NCI-H1436 (cell line): ENCODE results near the gene BLOC1S5.
"Not testable (repeated sequence)": the region's sequence is repeated elsewhere in the genome, so short reads cannot be mapped to it uniquely, and the experiment has no call there.

Source experiments
- DNase-seq: peaks from one replicate; lab custom pipeline; 2025; lab: John Stamatoyannopoulos, UW

BLOC1S5 gene

DNA sequence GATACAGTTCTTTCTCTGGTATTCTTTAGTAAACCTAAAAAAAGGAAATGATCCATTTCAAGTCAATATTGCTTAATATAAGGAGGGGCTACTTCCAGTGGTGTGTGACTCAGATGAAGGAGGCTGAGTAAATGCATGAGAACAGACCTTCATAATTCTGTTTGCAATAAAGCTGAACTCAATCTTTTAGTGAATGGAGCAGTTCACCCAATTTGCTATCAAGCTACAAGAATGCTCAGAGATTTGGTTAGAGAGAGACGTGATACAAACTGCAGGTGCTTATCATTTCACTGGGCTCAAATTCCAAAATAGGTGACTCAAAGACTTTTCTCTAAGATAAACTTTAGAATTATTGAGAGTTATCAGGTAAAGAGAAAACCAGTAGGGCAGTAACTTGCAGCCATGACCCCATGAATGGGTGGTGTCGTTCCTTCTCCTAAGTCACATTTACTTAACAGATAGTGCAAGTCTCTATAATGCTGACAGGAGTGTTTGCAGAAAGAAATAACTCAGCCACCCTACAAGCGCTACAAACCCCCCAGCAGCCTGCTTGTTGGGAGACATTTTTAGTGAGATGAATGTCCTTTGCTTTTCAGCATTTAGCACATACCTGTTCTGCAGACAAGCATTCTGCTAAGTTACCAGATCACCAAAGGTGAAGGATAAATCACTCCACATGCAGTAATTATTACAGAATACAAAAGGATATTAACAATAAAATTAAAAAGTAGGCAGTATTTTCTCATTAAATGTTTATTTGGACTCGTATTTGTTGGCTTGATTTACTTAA is 16.4 kb upstream of the BLOC1S5 start:
- DNase-seq = no peak

DNA sequence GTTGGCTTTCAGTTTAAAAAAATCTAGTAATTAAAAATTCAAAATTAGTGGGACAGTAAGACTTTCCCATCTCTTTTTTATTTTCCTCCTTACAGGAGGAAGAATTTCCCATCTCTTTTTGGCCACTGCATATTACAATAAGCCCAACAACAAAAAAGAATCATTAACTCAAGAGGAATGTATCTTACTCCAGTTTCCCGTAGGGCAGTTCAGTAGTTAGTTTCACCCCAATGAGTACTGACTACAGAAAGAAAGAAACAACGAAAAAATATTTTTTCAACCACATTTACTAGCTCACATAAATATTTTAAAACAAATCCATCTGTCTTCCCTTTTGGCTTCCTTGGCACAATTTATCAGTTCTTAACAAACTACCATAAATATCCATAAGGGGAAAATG is 14.9 kb upstream of the BLOC1S5 start:
- no peak for DNase-seq

DNA sequence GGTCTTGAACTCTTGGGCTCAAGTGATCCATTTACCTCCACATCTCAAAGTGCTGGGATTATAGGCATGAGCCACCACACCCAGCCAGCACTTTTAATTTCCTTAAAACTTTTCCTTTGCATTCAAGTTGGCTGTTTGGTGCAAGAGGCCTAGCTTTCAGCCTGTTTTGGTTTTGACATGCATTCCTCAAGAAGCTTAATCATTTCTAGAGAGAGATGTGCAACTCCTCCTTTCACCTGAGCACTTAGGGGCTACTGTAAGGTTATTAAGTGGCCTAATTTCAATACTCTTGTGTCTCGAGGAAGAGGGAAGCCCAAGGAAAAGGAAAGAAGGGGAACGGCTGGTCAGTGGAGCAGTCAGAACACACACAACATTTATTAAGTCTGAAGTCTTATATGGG is 13.8 kb upstream of the BLOC1S5 start:
- no peak for DNase-seq

DNA sequence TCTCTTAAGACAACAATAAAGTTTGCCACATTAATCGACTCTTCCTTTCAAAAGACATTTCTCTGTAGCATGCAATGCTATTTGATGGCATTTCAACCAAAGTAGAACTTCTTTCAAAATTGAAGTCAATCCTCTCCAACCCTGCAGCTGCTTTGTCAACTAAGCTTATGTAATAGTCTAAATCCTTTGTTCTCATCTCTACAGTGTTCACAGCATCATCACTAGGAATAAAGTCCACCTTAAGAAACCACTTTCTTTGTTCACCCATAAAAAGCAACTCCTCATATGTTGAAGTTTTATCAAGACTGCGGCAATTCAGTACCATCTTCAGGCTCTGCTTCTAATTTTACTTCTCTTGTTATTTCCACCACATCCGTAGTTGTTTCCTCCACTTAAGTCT is 11.5 kb upstream of the BLOC1S5 start:
- no peak for DNase-seq

GRCh38 chr6:8075185-8075584 is 11.0 kb upstream of the BLOC1S5 start:
- no peak for DNase-seq

- DNase-seq = no peak
Measured at GRCh38 chr6:8074213-8074612, 10.0 kb upstream of the BLOC1S5 start.

- no peak for DNase-seq
Measured at GRCh38 chr6:8073758-8074157, 9.6 kb upstream of the BLOC1S5 start.

GRCh38 chr6:8070718-8071117 is 6.5 kb upstream of the BLOC1S5 start:
- DNase-seq = no peak

GRCh38 chr6:8069631-8070284 is 5.6 kb upstream of the BLOC1S5 start:
- no peak for DNase-seq

- no peak for DNase-seq
Measured at GRCh38 chr6:8069151-8069550, 5.0 kb upstream of the BLOC1S5 start.

GRCh38 chr6:8066108-8066507 is 1.9 kb upstream of the BLOC1S5 start:
- no peak for DNase-seq

DNA sequence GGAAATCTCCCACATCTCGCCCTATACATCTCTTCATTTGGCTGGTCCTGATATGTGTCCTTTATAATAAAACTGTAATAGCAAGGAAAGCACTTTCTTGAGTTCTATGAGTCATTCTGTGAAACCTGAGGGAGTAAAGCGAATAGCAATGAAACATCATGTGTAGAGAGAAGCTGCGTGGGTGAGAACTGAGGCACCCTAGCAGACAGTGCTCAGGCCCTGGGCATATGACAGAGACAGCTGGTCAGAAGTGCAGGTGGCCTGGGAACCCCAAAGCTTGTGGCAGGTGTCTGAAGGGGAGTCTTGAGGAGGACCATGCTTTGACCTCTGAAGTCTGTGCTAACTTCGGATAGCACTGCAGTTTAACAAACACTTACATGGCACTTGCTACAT is 1.3 kb upstream of the BLOC1S5 start:
- DNase-seq = no peak

GRCh38 chr6:8064638-8065518 is 689 bp upstream of the BLOC1S5 start:
- no peak for DNase-seq

GRCh38 chr6:8061736-8062135 is 2.5 kb downstream of the BLOC1S5 start:
- DNase-seq = no peak

- DNase-seq = no peak
Measured at GRCh38 chr6:8060346-8060745, 3.8 kb downstream of the BLOC1S5 start.

DNA sequence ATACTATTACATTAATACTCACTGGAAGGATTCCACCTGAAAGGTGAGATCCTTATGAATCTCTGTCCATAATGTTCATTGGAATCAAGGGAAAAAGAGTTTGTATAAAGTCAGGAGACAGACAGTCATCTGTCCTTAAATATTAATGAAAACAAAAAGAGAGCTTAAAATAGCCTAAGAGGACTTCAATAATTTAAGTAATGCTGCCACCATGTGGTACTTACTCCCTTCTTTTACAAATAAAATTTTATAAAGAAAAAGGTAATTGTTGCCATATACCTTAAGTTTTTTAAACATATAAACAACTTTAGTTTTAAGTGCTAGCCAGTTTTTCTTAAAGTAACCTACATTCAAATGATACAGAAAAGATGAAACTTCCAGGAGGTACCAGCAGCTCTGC is 5.1 kb downstream of the BLOC1S5 start:
- no peak for DNase-seq

DNA sequence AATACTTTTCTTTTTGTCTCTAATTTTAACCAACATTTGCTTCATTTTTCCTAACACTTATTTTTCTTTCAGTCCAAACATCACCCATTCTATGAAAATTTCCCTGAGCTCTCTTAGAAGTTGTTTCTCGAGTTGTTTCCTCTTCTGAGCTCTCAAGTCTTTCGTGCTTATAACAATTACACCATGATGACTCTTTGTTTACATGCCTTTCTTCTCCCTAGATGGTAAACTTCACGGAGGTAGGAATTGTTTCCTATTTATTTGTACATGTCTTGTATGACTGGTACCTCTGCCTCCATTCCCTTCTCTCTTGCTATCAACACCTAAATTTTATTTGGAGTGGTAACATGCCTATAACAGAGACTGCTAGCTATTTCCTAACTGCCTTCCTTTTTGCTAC is 6.4 kb downstream of the BLOC1S5 start:
- no peak for DNase-seq

GRCh38 chr6:8057263-8057662 is 6.9 kb downstream of the BLOC1S5 start:
- DNase-seq = no peak

GRCh38 chr6:8054276-8054675 is 9.9 kb downstream of the BLOC1S5 start:
- no peak for DNase-seq

DNA sequence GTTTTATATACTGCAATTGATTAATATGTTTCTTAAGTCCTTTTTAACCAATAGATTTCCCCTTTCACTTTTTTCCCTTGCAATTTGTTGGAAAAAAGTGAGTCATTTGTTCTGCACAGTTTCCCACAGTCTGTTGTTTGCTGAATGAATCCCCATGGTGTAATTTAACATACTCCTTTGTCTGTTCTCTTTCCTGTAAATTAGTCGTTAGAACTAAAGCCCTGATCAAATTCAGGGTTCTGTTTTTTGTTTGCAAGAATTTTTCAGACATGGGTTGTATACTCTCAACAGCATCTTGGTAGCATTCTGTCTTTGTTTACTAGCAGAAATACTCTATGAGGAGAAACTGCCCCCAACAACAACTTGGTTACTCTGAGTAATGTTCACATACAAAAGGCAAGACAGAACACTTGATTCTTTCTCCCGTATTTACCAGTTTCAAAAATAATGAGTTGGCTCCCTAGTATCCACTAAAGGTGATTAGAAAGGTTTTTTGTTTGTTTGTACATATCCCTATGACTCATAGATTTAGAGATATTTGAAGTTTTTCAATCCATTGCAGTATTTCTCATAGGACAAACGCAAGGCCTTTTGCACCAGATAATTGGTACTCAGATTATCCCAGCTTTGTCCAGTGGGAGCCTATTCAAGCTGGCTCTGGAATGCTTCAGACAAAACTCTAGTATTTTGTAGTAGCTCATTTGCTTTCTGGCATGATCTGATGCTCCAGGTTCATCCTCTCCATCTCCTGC is 16.5 kb downstream of the BLOC1S5 start:
- no peak for DNase-seq

DNA sequence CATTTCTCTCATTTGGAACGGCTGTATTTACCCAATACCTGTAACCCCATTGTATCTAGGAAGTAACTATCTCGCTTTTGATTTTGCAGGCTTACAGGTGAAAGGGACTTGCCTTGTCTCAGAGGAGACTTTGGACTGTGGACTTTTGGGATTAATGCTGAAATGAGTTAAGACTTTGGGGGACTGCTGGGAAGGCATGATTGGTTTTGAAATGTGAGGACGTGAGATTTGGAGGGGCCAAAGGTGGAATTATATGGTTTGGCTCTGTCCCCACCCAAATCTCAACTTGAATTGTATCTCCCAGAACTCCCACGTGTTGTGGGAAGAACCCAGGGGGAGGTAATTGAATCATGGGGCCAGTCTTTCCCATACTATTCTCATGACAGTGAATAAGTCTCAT is 18.4 kb downstream of the BLOC1S5 start:
- DNase-seq = not testable (repeated sequence)

- no peak for DNase-seq
Measured at GRCh38 chr6:8043221-8043620, 21.0 kb downstream of the BLOC1S5 start.
